Measurements from ENCODE around the gene NES. TPM values are rescaled to one million over a fixed set of nuclear protein-coding genes. Genes with fewer than 3 reads are reported as not detected.
A peak's percentile ranks its signal among the peaks of the same experiment; 100 is the strongest.

Gene NES
- total and polyA plus RNA-seq, 12 donors, result 7.7 to 26.9 (median 14.0) TPM

GRCh38 chr1:156689035-156689952 is 12.1 kb upstream of the NES start:
- H3K4me3 ChIP-seq, result no peak overlapping the region
- peaks cover 14% of the 10 kb centered on the region for H3K27me3 ChIP-seq
- WGBS, 4 donors, result 0 to 3% (median 2%) methylated on average over 11 to 23 of the region's 23 CpGs
- H3K9me3 ChIP-seq (replicated peaks in 1 of 3), result no peaks in the 10 kb centered on the region
- DNase-seq, result peak; percentile 75 to 89 (median 84)
- H3K36me3 ChIP-seq (replicated peaks in 1 of 2), result no peaks in the 10 kb centered on the region
- TF ChIP-seq CTCF (IDR thresholded peaks at IDR 0.05) (peak; percentile 85 to 97 (median 92)), POLR2A (IDR thresholded peaks at IDR 0.05) (no peak)
- intact Hi-C loops (cut with DNase I), result no loop called here
- H3K4me1 ChIP-seq (replicated peaks in 1 of 2), result peaks cover 0 to 7% of the 10 kb centered on the region in 2 donors
- no peak overlapping the region for H3K27ac ChIP-seq

- DNase-seq, result no peak
- H3K9me3 ChIP-seq (replicated peaks in 1 of 3), result no peaks in the 10 kb centered on the region
- peaks cover 12% of the 10 kb centered on the region for H3K27me3 ChIP-seq
- H3K4me3 ChIP-seq, result no peak overlapping the region
- peaks cover 0 to 2% of the 10 kb centered on the region in 2 donors for H3K4me1 ChIP-seq (replicated peaks in 1 of 2)
- 47 to 70% (median 63%) methylated on average over 3 to 5 of the region's 5 CpGs for WGBS, 4 donors
- no peak overlapping the region for H3K27ac ChIP-seq
- intact Hi-C loops (cut with DNase I), result no loop called here
- no peaks in the 10 kb centered on the region for H3K36me3 ChIP-seq (replicated peaks in 1 of 2)
- TF ChIP-seq POLR2A (IDR thresholded peaks at IDR 0.05) (no peak), CTCF (IDR thresholded peaks at IDR 0.05) (no peak)
Measured at GRCh38 chr1:156684227-156684782, 7.1 kb upstream of the NES start.

GRCh38 chr1:156682166-156682890 is 5.1 kb upstream of the NES start:
- 68 to 70% (median 69%) methylated on average over 5 of the region's 5 CpGs for WGBS, 4 donors
- H3K27me3 ChIP-seq, result peaks cover 26% of the 10 kb centered on the region
- intact Hi-C loops (cut with DNase I), result no loop called here

More at GRCh38 chr1:156682166-156682890, 5.1 kb upstream of the NES start:
- no peak for DNase-seq
- Histone ChIP-seq H3K4me3 (no peak overlapping the region), H3K4me1 (replicated peaks in 1 of 2) (peaks cover 0 to 5% of the 10 kb centered on the region in 2 donors), H3K36me3 (replicated peaks in 1 of 2) (no peaks in the 10 kb centered on the region), H3K27ac (no peak overlapping the region), H3K9me3 (replicated peaks in 1 of 3) (no peaks in the 10 kb centered on the region)
- TF ChIP-seq POLR2A (IDR thresholded peaks at IDR 0.05), result no peak
- no peak for TF ChIP-seq CTCF (IDR thresholded peaks at IDR 0.05)
